Measurements from ENCODE around the gene PCDHGA6.
A peak's percentile ranks its signal among the peaks of the same experiment; 100 is the strongest.
"Not testable (repeated sequence)": the region's sequence is repeated elsewhere in the genome, so short reads cannot be mapped to it uniquely, and the experiment has no call there.

The PCDHGA6 gene

DNA sequence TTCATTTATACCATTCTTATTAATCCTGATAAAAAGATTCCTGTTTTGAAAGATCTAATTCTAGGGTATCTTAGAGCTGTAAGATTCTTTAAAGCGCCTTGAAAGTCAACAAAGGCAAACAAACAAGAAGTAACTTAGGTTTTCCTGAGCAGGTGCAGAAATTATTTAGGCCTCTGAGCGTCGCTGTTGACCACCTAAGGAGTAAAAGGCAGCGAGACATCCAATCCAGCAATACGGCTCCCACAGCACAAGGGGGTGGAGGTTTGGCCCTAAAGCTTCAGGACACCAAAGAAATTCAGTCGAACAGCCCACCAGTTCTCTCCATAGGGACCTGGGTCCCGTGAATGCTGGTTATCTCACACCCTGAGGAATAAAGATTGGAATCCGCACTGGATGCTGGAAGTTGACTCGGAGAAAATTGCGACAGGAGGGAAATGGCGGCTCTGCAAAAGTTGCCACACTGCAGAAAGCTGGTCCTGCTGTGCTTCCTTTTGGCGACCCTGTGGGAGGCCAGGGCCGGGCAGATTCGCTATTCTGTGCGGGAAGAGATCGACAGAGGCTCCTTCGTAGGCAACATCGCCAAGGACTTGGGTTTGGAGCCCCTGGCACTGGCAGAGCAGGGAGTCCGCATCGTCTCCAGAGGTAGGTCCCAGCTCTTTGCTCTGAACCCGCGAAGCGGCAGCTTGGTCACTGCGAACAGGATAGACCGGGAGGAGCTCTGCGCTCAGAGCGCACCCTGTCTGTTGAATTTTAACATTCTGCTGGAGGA lies 35.0 kb upstream of the PCDHGA6 start, which contains the start of gene PCDHGA2:
Gene PCDHGA2, plus strand, starts transcription at position 223 of the 769 bp plus-strand sequence.
- no peak within 1 kb of the TSS for H3K27ac ChIP-seq
- H3K9me3 ChIP-seq (ENCODE audit: severe bottlenecking) = peaks cover 14% of the 10 kb centered on the region
- no peak within 1 kb of the TSS for H3K4me3 ChIP-seq (ENCODE audit: low read depth, low read length)
- peak; percentile 25 for DNase-seq
- TF ChIP-seq, protein P1, sequence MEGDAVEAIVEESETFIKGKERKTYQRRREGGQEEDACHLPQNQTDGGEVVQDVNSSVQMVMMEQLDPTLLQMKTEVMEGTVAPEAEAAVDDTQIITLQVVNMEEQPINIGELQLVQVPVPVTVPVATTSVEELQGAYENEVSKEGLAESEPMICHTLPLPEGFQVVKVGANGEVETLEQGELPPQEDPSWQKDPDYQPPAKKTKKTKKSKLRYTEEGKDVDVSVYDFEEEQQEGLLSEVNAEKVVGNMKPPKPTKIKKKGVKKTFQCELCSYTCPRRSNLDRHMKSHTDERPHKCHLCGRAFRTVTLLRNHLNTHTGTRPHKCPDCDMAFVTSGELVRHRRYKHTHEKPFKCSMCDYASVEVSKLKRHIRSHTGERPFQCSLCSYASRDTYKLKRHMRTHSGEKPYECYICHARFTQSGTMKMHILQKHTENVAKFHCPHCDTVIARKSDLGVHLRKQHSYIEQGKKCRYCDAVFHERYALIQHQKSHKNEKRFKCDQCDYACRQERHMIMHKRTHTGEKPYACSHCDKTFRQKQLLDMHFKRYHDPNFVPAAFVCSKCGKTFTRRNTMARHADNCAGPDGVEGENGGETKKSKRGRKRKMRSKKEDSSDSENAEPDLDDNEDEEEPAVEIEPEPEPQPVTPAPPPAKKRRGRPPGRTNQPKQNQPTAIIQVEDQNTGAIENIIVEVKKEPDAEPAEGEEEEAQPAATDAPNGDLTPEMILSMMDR (IDR thresholded peaks at IDR 0.05; ENCODE audit: low read depth, low read length) = peak; percentile 63
- H3K27me3 ChIP-seq (ENCODE audit: insufficient read depth, low read depth, severe bottlenecking) = no peaks in the 10 kb centered on the region
- no peaks in the 10 kb centered on the region for H3K36me3 ChIP-seq

DNA sequence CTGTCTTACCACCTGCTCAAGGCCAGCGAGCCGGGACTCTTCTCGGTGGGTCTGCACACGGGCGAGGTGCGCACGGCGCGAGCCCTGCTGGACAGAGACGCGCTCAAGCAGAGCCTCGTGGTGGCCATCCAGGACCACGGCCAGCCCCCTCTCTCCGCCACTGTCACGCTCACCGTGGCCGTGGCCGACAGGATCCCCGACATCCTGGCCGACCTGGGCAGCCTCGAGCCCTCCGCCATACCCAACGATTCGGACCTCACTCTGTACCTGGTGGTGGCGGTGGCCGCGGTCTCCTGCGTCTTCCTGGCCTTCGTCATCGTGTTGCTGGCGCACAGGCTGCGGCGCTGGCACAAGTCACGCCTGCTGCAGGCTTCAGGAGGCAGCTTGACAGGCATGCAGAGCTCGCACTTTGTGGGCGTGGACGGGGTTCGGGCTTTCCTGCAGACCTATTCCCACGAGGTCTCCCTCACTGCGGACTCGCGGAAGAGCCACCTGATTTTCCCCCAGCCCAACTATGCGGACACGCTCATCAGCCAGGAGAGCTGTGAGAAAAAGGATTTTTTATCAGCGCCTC lies 32.8 kb upstream of the PCDHGA6 start:
- H3K9me3 ChIP-seq (ENCODE audit: severe bottlenecking) = peaks cover 23% of the 10 kb centered on the region
- DNase-seq; H3K4me3 ChIP-seq (ENCODE audit: low read depth, low read length); H3K36me3 ChIP-seq; H3K27me3 ChIP-seq (ENCODE audit: insufficient read depth, low read depth, severe bottlenecking); H3K27ac ChIP-seq: not testable (repeated sequence)

DNA sequence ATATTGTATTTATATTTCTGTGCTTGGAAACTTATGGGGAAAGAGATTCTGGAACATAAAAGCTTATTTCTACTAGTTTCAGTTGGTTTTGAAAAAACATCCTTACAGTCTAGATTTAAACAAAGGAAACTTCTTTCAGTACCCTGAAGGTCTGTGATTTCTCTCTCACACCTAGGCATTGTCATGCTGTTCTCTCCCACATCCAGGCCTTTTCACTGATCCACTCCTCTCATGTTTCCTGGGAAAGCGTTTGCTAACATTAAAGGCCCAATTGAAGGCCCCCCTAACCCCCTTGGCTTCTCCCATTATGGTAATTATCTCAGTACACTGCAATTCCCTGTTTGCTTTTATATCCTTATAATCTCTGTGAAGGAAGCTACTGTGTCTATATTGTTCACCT lies 30.9 kb upstream of the PCDHGA6 start:
- Histone ChIP-seq H3K27me3 (ENCODE audit: insufficient read depth, low read depth, severe bottlenecking) (no peaks in the 10 kb centered on the region), H3K36me3 (no peaks in the 10 kb centered on the region), H3K4me3 (ENCODE audit: low read depth, low read length) (no peak overlapping the region), H3K9me3 (ENCODE audit: severe bottlenecking) (peaks cover 23% of the 10 kb centered on the region), H3K27ac (no peak overlapping the region)
- TF ChIP-seq, protein P1 (IDR thresholded peaks at IDR 0.05; ENCODE audit: low read depth, low read length) = no peak
- DNase-seq = no peak

DNA sequence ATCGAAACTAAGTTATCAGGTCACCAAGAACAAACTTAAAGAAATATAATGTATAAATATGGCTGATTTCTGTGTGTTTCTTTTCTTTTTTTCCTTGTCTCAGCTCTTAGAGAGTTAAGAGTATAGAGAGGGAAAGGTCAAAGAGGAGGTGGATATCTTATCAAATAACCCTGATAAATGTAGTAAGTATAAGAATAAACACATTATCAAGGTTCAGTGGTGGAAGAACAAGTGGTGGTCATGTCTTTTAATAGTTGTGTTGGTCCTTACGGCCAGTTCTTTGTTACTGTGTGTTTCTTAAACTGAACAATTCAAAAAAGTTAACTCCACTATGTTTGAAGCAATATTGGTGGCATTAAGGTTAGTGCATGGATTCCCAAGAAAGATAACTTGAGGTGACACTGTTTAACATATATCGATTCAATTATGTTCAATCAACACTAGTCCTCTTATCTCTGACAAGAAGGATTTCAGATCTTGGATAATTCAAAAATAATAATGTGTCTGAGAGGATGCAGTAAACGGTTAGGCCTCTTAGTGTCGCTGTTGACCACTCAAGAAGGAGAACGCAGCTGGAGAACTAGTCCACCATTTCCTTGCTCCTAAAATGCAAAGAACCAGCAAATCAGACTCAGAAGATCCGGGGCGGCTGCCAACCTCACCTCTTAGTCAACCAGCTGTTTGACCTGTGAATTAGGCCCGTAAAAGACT lies 30.3 kb upstream of the PCDHGA6 start, which contains the start of gene PCDHGA3:
Gene PCDHGA3, plus strand, starts transcription at position 588 of the 711 bp plus-strand sequence. CDS start 205 bp downstream, outside the sequence.
- no peak within 1 kb of the TSS for H3K4me3 ChIP-seq (ENCODE audit: low read depth, low read length)
- TF ChIP-seq, protein P1 (IDR thresholded peaks at IDR 0.05; ENCODE audit: low read depth, low read length) = peak; percentile 36; the same call in 1 of the 2 replicates
- no peaks in the 10 kb centered on the region for H3K27me3 ChIP-seq (ENCODE audit: insufficient read depth, low read depth, severe bottlenecking)
- DNase-seq = no peak
- H3K27ac ChIP-seq = no peak within 1 kb of the TSS
- peaks cover 23% of the 10 kb centered on the region for H3K9me3 ChIP-seq (ENCODE audit: severe bottlenecking)
- H3K36me3 ChIP-seq = no peaks in the 10 kb centered on the region

GRCh38 chr5:141343953-141344463 lies 29.7 kb upstream of the PCDHGA6 start:
- no peaks in the 10 kb centered on the region for H3K36me3 ChIP-seq
- H3K9me3 ChIP-seq (ENCODE audit: severe bottlenecking) = peaks cover 20% of the 10 kb centered on the region
- TF ChIP-seq, protein P1 (IDR thresholded peaks at IDR 0.05; ENCODE audit: low read depth, low read length) = no peak
- DNase-seq = no peak
- H3K27ac ChIP-seq = no peak overlapping the region
- H3K27me3 ChIP-seq (ENCODE audit: insufficient read depth, low read depth, severe bottlenecking) = no peaks in the 10 kb centered on the region
- no peak overlapping the region for H3K4me3 ChIP-seq (ENCODE audit: low read depth, low read length)

GRCh38 chr5:141345327-141345726 lies 28.4 kb upstream of the PCDHGA6 start:
- Histone ChIP-seq H3K27me3 (ENCODE audit: insufficient read depth, low read depth, severe bottlenecking) (no peaks in the 10 kb centered on the region), H3K9me3 (ENCODE audit: severe bottlenecking) (peaks cover 19% of the 10 kb centered on the region)

GRCh38 chr5:141346017-141346416 lies 27.7 kb upstream of the PCDHGA6 start:
- H3K27me3 ChIP-seq (ENCODE audit: insufficient read depth, low read depth, severe bottlenecking); H3K4me3 ChIP-seq (ENCODE audit: low read depth, low read length); H3K27ac ChIP-seq; H3K36me3 ChIP-seq; DNase-seq: not testable (repeated sequence)
- H3K9me3 ChIP-seq (ENCODE audit: severe bottlenecking) = peaks cover 23% of the 10 kb centered on the region

More at GRCh38 chr5:141345327-141345726, 28.4 kb upstream of the PCDHGA6 start:
- H3K36me3 ChIP-seq = no peaks in the 10 kb centered on the region
- no peak overlapping the region for H3K27ac ChIP-seq
- H3K4me3 ChIP-seq (ENCODE audit: low read depth, low read length) = no peak overlapping the region
- DNase-seq = no peak
- TF ChIP-seq, protein P1 (IDR thresholded peaks at IDR 0.05; ENCODE audit: low read depth, low read length) = no peak
